Measurements from ENCODE around the gene NELFCD. TPM values are rescaled to one million over a fixed set of nuclear protein-coding genes. Genes with fewer than 3 reads are reported as not detected.

Gene NELFCD
- total RNA-seq, 2 experiments from 2014 or later = 95.7 to 97.0 TPM

DNA sequence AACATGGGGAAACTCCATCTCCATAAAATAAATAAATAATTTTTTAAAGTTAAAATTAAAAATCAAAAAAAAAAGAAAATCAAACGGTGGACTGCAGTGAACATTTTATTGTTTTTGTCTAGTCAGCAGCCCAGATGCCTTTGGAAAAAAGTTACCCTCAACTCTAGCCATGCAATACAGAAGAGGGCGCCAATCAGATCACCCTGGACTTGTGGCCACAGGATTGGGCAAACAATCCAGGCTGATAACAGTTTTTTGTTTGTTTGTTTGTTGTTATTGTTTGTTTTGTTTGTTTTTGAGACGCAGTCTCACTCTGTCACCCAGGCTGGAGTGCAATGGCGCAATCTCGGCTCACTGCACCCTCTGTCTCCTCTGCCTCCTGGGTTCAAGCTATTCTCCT, 30.5 kb upstream of the NELFCD start:
- ATAC-seq (ENCODE audit: poor library complexity) = no peak
- POLR2A ChIA-PET = no interaction called here
- H3K4me1 Mint-ChIP-seq (ENCODE audit: low read depth) = no peaks in the 10 kb centered on the region
- H3K36me3 Mint-ChIP-seq (ENCODE audit: low read depth) = no peaks in the 10 kb centered on the region
- no peaks in the 10 kb centered on the region for H3K36me3 ChIP-seq (ENCODE audit: insufficient read depth, low read length)
- H3K4me3 ChIP-seq (ENCODE audit: low read length) = no peak overlapping the region
- H3K27ac ChIP-seq (ENCODE audit: low read depth in 1 of 2, low read length in 2 of 2) = no peak overlapping the region
- H3K27ac Mint-ChIP-seq = no peak overlapping the region
- intact Hi-C loops (cut with DNase I, micrococcal nuclease) = loop anchor here in 1 of 2 experiments (10.0 kb wide), 1 partner anchor 484 kb away; no protein-coding TSS in a partner anchor
- CTCF ChIA-PET = no interaction called here
- peak in 1 of 14 experiments; percentile 6 for DNase-seq
- H3K27me3 Mint-ChIP-seq = peaks cover 3% of the 10 kb centered on the region
- no peaks in the 10 kb centered on the region for H3K9me3 ChIP-seq (ENCODE audit: control insufficient read depth in 1 of 2, insufficient read depth in 1 of 2, low read length in 2 of 2)
- peaks cover 0 to 5% of the 10 kb centered on the region in 2 experiments for H3K27me3 ChIP-seq (ENCODE audit: control insufficient read depth in 1 of 2, insufficient read depth in 2 of 2, low read length in 2 of 2)
- no peaks in the 10 kb centered on the region for H3K4me1 ChIP-seq (ENCODE audit: insufficient read depth, low read length)
- H3K9me3 Mint-ChIP-seq = no peaks in the 10 kb centered on the region
- TF ChIP-seq CTCF (IDR thresholded peaks at IDR 0.05) = no peak
- H3K4me3 Mint-ChIP-seq = no peak overlapping the region

- CTCF ChIA-PET = no interaction called here
- peaks cover 3% of the 10 kb centered on the region for H3K27me3 Mint-ChIP-seq
- POLR2A ChIA-PET = no interaction called here
- H3K4me3 Mint-ChIP-seq = no peak overlapping the region
- Histone ChIP-seq H3K4me3 (ENCODE audit: low read length) (no peak overlapping the region), H3K27me3 (ENCODE audit: control insufficient read depth in 1 of 2, insufficient read depth in 2 of 2, low read length in 2 of 2) (peaks cover 0 to 5% of the 10 kb centered on the region in 2 experiments), H3K4me1 (ENCODE audit: insufficient read depth, low read length) (no peaks in the 10 kb centered on the region), H3K36me3 (ENCODE audit: insufficient read depth, low read length) (no peaks in the 10 kb centered on the region), H3K27ac (ENCODE audit: low read depth in 1 of 2, low read length in 2 of 2) (no peak overlapping the region), H3K9me3 (ENCODE audit: control insufficient read depth in 1 of 2, insufficient read depth in 1 of 2, low read length in 2 of 2) (no peaks in the 10 kb centered on the region)
- no peak for TF ChIP-seq CTCF (IDR thresholded peaks at IDR 0.05)
- H3K27ac Mint-ChIP-seq = no peak overlapping the region
- no peaks in the 10 kb centered on the region for H3K36me3 Mint-ChIP-seq (ENCODE audit: low read depth)
- H3K9me3 Mint-ChIP-seq = no peaks in the 10 kb centered on the region
- intact Hi-C loops (cut with DNase I, micrococcal nuclease) = loop anchor here in 1 of 2 experiments (10.0 kb wide), 1 partner anchor 482 kb away; no protein-coding TSS in a partner anchor
- DNase-seq (no peak), ATAC-seq (ENCODE audit: poor library complexity) (no peak)
- H3K4me1 Mint-ChIP-seq (ENCODE audit: low read depth) = no peaks in the 10 kb centered on the region
These were observed 28.0 kb upstream of the NELFCD start for GRCh38 chr20:58953050-58953449.

DNA sequence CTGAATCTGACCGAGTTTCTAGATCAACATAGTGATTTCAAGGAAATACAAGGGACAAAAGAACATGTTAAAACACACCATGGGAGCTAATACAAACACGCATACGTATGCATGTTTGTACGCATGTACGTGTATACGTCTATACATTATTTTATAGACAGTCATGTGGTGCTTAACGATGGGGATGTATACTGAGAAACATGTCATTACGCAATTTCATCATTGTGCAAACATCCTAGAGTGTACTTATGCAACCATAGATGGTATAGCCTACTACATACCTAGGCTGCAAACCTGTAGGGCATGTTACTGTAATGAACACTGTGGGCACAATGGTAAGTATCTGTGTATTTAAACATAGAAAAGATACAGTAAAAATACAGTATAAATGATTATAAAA, 25.0 kb upstream of the NELFCD start:
- Histone ChIP-seq H3K9me3 (ENCODE audit: control insufficient read depth in 1 of 2, insufficient read depth in 1 of 2, low read length in 2 of 2) (no peaks in the 10 kb centered on the region), H3K36me3 (ENCODE audit: insufficient read depth, low read length) (no peaks in the 10 kb centered on the region), H3K27ac (ENCODE audit: low read depth in 1 of 2, low read length in 2 of 2) (no peak overlapping the region), H3K27me3 (ENCODE audit: control insufficient read depth in 1 of 2, insufficient read depth in 2 of 2, low read length in 2 of 2) (no peaks in the 10 kb centered on the region), H3K4me3 (ENCODE audit: low read length) (no peak overlapping the region), H3K4me1 (ENCODE audit: insufficient read depth, low read length) (no peaks in the 10 kb centered on the region)
- Mint-ChIP-seq H3K27ac (no peak overlapping the region), H3K4me1 (ENCODE audit: low read depth) (no peaks in the 10 kb centered on the region), H3K4me3 (no peak overlapping the region), H3K27me3 (peaks cover 7% of the 10 kb centered on the region), H3K9me3 (no peaks in the 10 kb centered on the region), H3K36me3 (ENCODE audit: low read depth) (no peaks in the 10 kb centered on the region)
- CTCF ChIA-PET = no interaction called here
- intact Hi-C loops (cut with DNase I, micrococcal nuclease) = loop anchor here in 1 of 2 experiments (10.0 kb wide), 1 partner anchor 479 kb away; no protein-coding TSS in a partner anchor
- no peak for TF ChIP-seq CTCF (IDR thresholded peaks at IDR 0.05)
- ATAC-seq (ENCODE audit: poor library complexity) (no peak), DNase-seq (peak in 1 of 14 experiments; percentile 21)
- POLR2A ChIA-PET = no interaction called here

Data from CD4-positive, alpha-beta T cell (primary cell).